GM18502 (cell line): Measurements from ENCODE around the gene CETN3.

Experiments
- ATAC-seq: cut with Tn5 transposase; IDR thresholded peaks from one replicate; pipeline ENCODE4 v1.9.1; 2021; ENCODE audit warnings: mild to moderate bottlenecking; ENCODE audit not compliant: unreplicated experiment, poor library complexity

Gene CETN3

GRCh38 chr5:90409318-90410177 lies at the start of gene CETN3:
Gene CETN3 (minus strand): TSS chr5:90409756. CDS start chr5:90409661, 95 bp downstream.
- peak; percentile 95 for ATAC-seq

- no peak for ATAC-seq
Observed at GRCh38 chr5:90446961-90447360, 37.4 kb upstream of the CETN3 start.

GRCh38 chr5:90440644-90441043 lies 31.1 kb upstream of the CETN3 start:
- ATAC-seq: no peak

- no peak for ATAC-seq
Observed at GRCh38 chr5:90438100-90438499, 28.5 kb upstream of the CETN3 start.

- ATAC-seq: no peak
Observed at GRCh38 chr5:90437663-90438062, 28.1 kb upstream of the CETN3 start.

GRCh38 chr5:90434116-90434714 lies 24.7 kb upstream of the CETN3 start:
- ATAC-seq: peak; percentile 61

- peak; percentile 73 for ATAC-seq
Observed at GRCh38 chr5:90424245-90424644, 14.7 kb upstream of the CETN3 start.

- no peak for ATAC-seq
Observed at GRCh38 chr5:90421136-90421535, 11.6 kb upstream of the CETN3 start.

GRCh38 chr5:90418214-90418613 lies 8.7 kb upstream of the CETN3 start:
- no peak for ATAC-seq

GRCh38 chr5:90410178-90410762 lies 714 bp upstream of the CETN3 start:
- ATAC-seq: no peak

- peak; percentile 7 for ATAC-seq
Observed at GRCh38 chr5:90408571-90409317, 812 bp downstream of the CETN3 start.

- no peak for ATAC-seq
Observed at GRCh38 chr5:90406466-90406865, 3.1 kb downstream of the CETN3 start.

GRCh38 chr5:90402521-90403255 lies 6.9 kb downstream of the CETN3 start:
- no peak for ATAC-seq

- no peak for ATAC-seq
Observed at GRCh38 chr5:90399251-90399650, 10.3 kb downstream of the CETN3 start.

GRCh38 chr5:90398726-90399125 lies 10.8 kb downstream of the CETN3 start:
- ATAC-seq: no peak

GRCh38 chr5:90395005-90395404 lies 14.6 kb downstream of the CETN3 start:
- ATAC-seq: no peak

- ATAC-seq: no peak
Observed at GRCh38 chr5:90390928-90391327, 18.6 kb downstream of the CETN3 start.

- no peak for ATAC-seq
Observed at GRCh38 chr5:90390326-90390725, 19.2 kb downstream of the CETN3 start.

GRCh38 chr5:90387508-90387907 lies 22.0 kb downstream of the CETN3 start:
- no peak for ATAC-seq

GRCh38 chr5:90386099-90386710 lies 23.4 kb downstream of the CETN3 start:
- ATAC-seq: no peak
